GM12865 (cell line): ENCODE results near the gene STH.

Experiments
- DNase-seq: peaks from one replicate; pipeline ENCODE4 v3.0.0; 2010; ENCODE audit warnings: low read depth
- H3K4me3 ChIP-seq: 2 replicates; pipeline ENCODE4 v1.5.1; 2011; ENCODE audit warnings: mild to moderate bottlenecking, low read depth, low read length, control low read depth
- CTCF ChIP-seq: IDR thresholded peaks from 2 replicates; pipeline ENCODE4 v1.5.1; 2011; ENCODE audit warnings: low read length, control low read depth, low read depth, inconsistent platforms; ENCODE audit not compliant: insufficient read depth; ENCODE audit errors: missing control alignments

STH gene

GRCh38 chr17:45973099-45973780, 25.8 kb upstream of the STH start:
- H3K4me3 ChIP-seq: no peak overlapping the region
- no peak for TF ChIP-seq CTCF

GRCh38 chr17:45973946-45974859, 24.8 kb upstream of the STH start:
- TF ChIP-seq CTCF: no peak
- DNase-seq: no peak
- no peak overlapping the region for H3K4me3 ChIP-seq

More at GRCh38 chr17:45973099-45973780, 25.8 kb upstream of the STH start:
- no peak for DNase-seq

- DNase-seq: peak; percentile 14
- TF ChIP-seq CTCF: no peak
- H3K4me3 ChIP-seq: no peak overlapping the region
Observed at GRCh38 chr17:45974916-45975630, 24.0 kb upstream of the STH start.

GRCh38 chr17:45975640-45976295, 23.3 kb upstream of the STH start:
- no peak for DNase-seq
- H3K4me3 ChIP-seq: no peak overlapping the region
- no peak for TF ChIP-seq CTCF

GRCh38 chr17:45976391-45976754, 22.7 kb upstream of the STH start:
- DNase-seq: no peak
- no peak for TF ChIP-seq CTCF
- H3K4me3 ChIP-seq: no peak overlapping the region

GRCh38 chr17:45976755-45977505, 22.1 kb upstream of the STH start:
- no peak for DNase-seq
- no peak for TF ChIP-seq CTCF
- H3K4me3 ChIP-seq: no peak overlapping the region
